Activated naive CD8-positive, alpha-beta T cell treated with anti-CD3 and anti-CD28 coated beads, Interleukin-2, amount 10 ng/mL, durations not matched to agents 7 days and 5 days (primary cell): ENCODE results near the gene B4GALNT4. TPM values are rescaled to one million over a fixed set of nuclear protein-coding genes. Genes with fewer than 3 reads are reported as not detected.
"Not testable (repeated sequence)": the region's sequence is repeated elsewhere in the genome, so short reads cannot be mapped to it uniquely, and the experiment has no call there.

Source experiments
- ATAC-seq: fragments of 150-1000 bp; cut with Tn5 transposase; one replicate; pipeline ENCODE4 v1.10.0; 2021; ENCODE audit warnings: low read depth, moderate library complexity
- POLR2A ChIA-PET: fragments of 350-600 bp; sonication (Branson Sonifier 250); formaldehyde crosslinking; loops from one replicate; lab custom pipeline; 2021; ENCODE audit warnings: antibody characterized with exemption; lab: Charles Lee
- DNase-seq: peaks from one replicate; pipeline ENCODE4 v3.0.0; 2021
- H3K27ac Mint-ChIP-seq: one replicate; pipeline ENCODE4 v1.8.0; 2022; ENCODE audit warnings: mild to moderate bottlenecking, mixed read lengths
- H3K27me3 Mint-ChIP-seq: one replicate; pipeline ENCODE4 v1.8.0; 2022; ENCODE audit warnings: mild to moderate bottlenecking, moderate library complexity, mixed read lengths
- H3K36me3 Mint-ChIP-seq: one replicate; pipeline ENCODE4 v1.8.0; 2021; ENCODE audit warnings: mild to moderate bottlenecking, mixed read lengths
- H3K4me1 Mint-ChIP-seq: one replicate; pipeline ENCODE4 v1.8.0; 2021; ENCODE audit warnings: mixed read lengths
- H3K4me3 Mint-ChIP-seq: one replicate; pipeline ENCODE4 v1.8.0; 2022; ENCODE audit warnings: mild to moderate bottlenecking, moderate library complexity, mixed read lengths
- H3K9me3 Mint-ChIP-seq: one replicate; pipeline ENCODE4 v1.8.0; 2021; ENCODE audit warnings: mixed read lengths
- total RNA-seq, 2 experiments: library from RNA; stranded (reverse); gene quantifications; one replicate each; pipeline ENCODE4 v1.2.3, GENCODE V29; 2021

Gene B4GALNT4
- total RNA-seq, 2 experiments from 2014 or later, result 1.1 TPM

DNA sequence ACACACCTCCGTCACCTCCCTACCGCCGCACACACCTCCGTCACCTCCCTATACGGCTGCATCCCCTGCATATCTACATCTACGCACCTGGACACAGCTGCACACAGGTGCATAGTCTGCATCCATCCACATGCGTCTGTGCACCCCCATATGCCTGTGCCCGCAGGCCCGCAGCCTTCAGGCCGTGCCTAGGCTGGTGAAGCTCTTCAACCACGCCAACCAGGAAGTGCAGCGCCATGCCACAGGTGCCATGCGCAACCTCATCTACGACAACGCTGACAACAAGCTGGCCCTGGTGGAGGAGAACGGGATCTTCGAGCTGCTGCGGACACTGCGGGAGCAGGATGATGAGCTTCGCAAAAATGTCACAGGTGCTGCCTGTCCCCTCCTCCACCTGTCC is 29.5 kb downstream of the B4GALNT4 start:
- POLR2A ChIA-PET, result interaction anchor here (0.5 kb wide), 1 partner anchor 87 kb away, joined by 4 read pairs; no protein-coding TSS in a partner anchor
- H3K27ac Mint-ChIP-seq, result no peak overlapping the region
- H3K27me3 Mint-ChIP-seq, result no peaks in the 10 kb centered on the region
- no peak overlapping the region for H3K4me3 Mint-ChIP-seq
- ATAC-seq (no peak), DNase-seq (no peak)
- peaks cover 3% of the 10 kb centered on the region for H3K9me3 Mint-ChIP-seq
- no peaks in the 10 kb centered on the region for H3K4me1 Mint-ChIP-seq
- H3K36me3 Mint-ChIP-seq, result no peaks in the 10 kb centered on the region

DNA sequence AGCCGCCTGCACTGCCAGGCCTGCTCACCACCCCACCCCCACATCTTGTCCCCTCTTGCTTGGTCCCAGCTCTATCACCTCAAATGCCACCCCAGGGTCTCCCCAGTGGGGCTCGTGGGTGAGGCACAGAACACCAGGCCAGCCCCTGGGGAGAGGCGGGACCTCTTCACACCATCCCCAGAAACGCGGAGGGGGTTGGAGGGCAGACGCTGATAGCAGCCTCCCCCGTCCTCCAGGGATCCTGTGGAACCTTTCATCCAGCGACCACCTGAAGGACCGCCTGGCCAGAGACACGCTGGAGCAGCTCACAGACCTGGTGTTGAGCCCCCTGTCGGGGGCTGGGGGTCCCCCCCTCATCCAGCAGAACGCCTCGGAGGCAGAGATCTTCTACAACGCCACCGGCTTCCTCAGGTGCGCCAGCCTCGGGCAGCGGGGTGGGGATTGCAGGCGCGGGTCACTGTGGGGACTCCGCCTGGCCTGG is 30.5 kb downstream of the B4GALNT4 start:
- POLR2A ChIA-PET, result no interaction called here
- H3K27ac Mint-ChIP-seq, result no peak overlapping the region
- no peaks in the 10 kb centered on the region for H3K4me1 Mint-ChIP-seq
- DNase-seq (no peak), ATAC-seq (no peak)
- H3K4me3 Mint-ChIP-seq, result no peak overlapping the region
- H3K9me3 Mint-ChIP-seq, result peaks cover 3% of the 10 kb centered on the region
- H3K27me3 Mint-ChIP-seq, result no peaks in the 10 kb centered on the region
- H3K36me3 Mint-ChIP-seq, result no peaks in the 10 kb centered on the region

DNA sequence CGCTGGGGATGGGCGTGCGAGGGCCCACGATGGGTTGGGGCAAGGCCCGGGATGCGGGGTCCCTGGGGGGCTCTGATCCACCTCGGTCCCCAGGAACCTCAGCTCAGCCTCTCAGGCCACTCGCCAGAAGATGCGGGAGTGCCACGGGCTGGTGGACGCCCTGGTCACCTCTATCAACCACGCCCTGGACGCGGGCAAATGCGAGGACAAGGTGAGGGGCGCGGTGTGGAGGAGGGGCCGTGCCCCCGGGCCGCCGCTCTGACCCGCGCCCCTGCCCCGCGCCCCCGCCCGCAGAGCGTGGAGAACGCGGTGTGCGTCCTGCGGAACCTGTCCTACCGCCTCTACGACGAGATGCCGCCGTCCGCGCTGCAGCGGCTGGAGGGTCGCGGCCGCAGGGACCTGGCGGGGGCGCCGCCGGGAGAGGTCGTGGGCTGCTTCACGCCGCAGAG is 31.0 kb downstream of the B4GALNT4 start:
- Mint-ChIP-seq H3K27ac (no peak overlapping the region), H3K36me3 (peaks cover 1% of the 10 kb centered on the region), H3K9me3 (peaks cover 3% of the 10 kb centered on the region), H3K27me3 (no peaks in the 10 kb centered on the region), H3K4me1 (peaks cover under 1% of the 10 kb centered on the region), H3K4me3 (no peak overlapping the region)
- DNase-seq (no peak), ATAC-seq (no peak)
- POLR2A ChIA-PET, result no interaction called here

DNA sequence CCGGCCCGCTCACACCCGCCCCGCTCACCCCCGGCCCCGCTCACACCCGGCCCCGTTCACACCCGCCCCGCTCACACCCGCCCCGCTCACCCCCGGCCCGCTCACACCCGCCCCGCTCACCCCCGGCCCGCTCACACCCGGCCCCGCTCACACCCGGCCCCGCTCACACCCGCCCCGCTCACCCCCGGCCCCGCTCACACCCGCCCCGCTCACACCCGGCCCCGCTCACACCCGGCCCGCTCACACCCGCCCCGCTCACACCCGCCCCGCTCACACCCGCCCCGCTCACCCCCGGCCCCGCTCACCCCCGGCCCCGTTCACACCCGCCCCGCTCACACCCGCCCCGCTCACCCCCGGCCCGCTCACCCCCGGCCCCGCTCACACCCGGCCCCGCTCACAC is 31.9 kb downstream of the B4GALNT4 start:
- H3K27ac Mint-ChIP-seq, ATAC-seq, H3K36me3 Mint-ChIP-seq, H3K27me3 Mint-ChIP-seq, H3K4me3 Mint-ChIP-seq, H3K9me3 Mint-ChIP-seq, H3K4me1 Mint-ChIP-seq, POLR2A ChIA-PET, DNase-seq: not testable (repeated sequence)

DNA sequence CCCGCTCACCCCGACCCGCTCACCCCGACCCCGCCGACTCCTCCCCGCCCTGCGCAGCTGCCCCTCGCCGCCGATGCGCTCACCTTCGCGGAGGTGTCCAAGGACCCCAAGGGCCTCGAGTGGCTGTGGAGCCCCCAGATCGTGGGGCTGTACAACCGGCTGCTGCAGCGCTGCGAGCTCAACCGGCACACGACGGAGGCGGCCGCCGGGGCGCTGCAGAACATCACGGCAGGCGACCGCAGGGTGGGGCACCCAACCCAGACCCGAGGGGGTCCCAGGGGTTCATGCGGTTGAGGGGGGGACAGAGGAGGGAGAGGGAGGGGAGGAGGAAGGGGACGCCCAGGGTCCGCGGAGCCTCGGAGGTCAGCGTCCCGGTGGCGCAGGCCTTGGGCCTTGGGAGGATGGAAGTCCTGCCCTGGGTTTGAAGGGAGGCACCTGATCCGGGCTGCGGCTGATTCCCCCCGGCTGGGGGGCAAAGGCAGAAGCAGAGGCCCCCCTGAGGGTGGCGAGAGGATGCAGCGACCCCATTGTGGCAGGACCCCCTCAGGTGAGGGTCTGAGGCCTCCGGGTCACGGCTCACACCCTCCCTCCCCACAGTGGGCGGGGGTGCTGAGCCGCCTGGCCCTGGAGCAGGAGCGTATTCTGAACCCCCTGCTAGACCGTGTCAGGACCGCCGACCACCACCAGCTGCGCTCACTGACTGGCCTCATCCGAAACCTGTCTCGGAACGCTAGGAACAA is 33.9 kb downstream of the B4GALNT4 start:
- Mint-ChIP-seq H3K9me3 (peaks cover 3% of the 10 kb centered on the region), H3K27ac (no peak overlapping the region), H3K27me3 (no peaks in the 10 kb centered on the region), H3K4me1 (peaks cover 5% of the 10 kb centered on the region), H3K36me3 (peaks cover 2% of the 10 kb centered on the region), H3K4me3 (no peak overlapping the region)
- ATAC-seq, result no peak
- POLR2A ChIA-PET, result no interaction called here
- no peak for DNase-seq

DNA sequence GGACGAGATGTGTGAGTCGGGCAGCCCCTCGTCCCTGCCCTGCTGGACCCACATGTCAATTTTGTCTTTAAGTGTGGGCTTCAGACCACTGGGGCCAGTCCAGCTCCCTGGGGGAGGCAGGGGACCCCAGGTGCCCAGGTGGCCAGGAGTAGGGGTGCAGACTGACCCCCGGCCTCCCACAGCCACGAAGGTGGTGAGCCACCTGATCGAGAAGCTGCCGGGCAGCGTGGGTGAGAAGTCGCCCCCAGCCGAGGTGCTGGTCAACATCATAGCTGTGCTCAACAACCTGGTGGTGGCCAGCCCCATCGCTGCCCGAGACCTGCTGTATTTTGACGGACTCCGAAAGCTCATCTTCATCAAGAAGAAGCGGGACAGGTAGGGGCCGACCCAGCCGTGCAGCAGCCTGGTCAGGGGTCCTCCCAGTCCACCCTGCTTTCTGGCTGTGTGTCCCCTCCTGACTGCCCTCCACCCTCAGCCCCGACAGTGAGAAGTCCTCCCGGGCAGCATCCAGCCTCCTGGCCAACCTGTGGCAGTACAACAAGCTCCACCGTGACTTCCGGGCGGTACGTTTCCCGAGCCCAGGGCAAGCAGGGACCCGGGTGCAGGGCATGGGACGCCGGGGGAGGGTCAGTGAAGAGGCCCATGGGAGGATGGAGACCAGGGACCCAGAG is 34.6 kb downstream of the B4GALNT4 start:
- no peak overlapping the region for H3K4me3 Mint-ChIP-seq
- peaks cover 5% of the 10 kb centered on the region for H3K4me1 Mint-ChIP-seq
- POLR2A ChIA-PET, result interaction anchor here (3.7 kb wide), 1 partner anchor 45 kb away, joined by 51 read pairs; the partner anchor contains the start of gene PTDSS2
- DNase-seq, result peak; percentile 33
- no peak for ATAC-seq
- H3K9me3 Mint-ChIP-seq, result peaks cover 3% of the 10 kb centered on the region
- no peak overlapping the region for H3K27ac Mint-ChIP-seq
- peaks cover 2% of the 10 kb centered on the region for H3K36me3 Mint-ChIP-seq
- no peaks in the 10 kb centered on the region for H3K27me3 Mint-ChIP-seq

DNA sequence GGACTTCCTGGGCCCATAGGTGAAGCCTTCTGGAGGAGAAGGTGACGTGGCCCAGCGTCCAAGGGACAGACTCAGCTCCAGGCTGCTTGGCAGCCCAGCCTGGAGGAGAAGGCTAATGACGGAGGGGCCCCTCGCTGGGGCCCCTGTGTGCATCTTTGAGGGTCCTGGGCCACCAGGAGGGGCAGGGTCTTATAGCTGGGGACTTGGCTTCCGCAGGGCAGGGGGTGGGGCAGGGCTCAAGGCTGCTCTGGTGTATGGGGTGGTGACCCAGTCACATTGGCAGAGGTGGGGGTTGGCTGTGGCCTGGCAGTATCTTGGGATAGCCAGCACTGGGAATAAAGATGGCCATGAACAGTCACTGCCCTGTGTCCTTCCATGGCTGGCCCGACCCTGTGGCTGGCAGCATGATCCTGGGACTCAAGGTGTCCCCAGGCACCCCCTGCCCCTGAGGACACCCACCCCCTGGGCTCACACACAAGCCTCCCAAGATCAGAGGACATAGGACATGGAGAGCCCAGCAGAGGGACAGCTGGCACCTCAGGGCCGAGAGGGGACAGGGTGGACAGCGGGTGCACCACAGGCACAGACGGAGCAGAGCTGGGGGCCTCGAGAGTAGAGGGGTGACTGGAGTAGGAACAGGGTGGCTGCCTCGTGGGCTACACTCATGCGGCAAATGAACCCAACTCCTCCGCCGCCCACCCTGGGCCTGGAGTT is 35.4 kb downstream of the B4GALNT4 start:
- Mint-ChIP-seq H3K4me1 (peaks cover 5% of the 10 kb centered on the region), H3K9me3 (peaks cover 1% of the 10 kb centered on the region), H3K27ac (no peak overlapping the region), H3K36me3 (peaks cover 2% of the 10 kb centered on the region), H3K27me3 (no peaks in the 10 kb centered on the region), H3K4me3 (no peak overlapping the region)
- POLR2A ChIA-PET, result interaction anchor here (0.8 to 3.7 kb wide), 4 partner anchors 8 to 44 kb away, joined by 3 to 51 read pairs (median 29); partner anchors contain the start of genes PTDSS2 and SIGIRR
- DNase-seq (no peak), ATAC-seq (no peak)

DNA sequence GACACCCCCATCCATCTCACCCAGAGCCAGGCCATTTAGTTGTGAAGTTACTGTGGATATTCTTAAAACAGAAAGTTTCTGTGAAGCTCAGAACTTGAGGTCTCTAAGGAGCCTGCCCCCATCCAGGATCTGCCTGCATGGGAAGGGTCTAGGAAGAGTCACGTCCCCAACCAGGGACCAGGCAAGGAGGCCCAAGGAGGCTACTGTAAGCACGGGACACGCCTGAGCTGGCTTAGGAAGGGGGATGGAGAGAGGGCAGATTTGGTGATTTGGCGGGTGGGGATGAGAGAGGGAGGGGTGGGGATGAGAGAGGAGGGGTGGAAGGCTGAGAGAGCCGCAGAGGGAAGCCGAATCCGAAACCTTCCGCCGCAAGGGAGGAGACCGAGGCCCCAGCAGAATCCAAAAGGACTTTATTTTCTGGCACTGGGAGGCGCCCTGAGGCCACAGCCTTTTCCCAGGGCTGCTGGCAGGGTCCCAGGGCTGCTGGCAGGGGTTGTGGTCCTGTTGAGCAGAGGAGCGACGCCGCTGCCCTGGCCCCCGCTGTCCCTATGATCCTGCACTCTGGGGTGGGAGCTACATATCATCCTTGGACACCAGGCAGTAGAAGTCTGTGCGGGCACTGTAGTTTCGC is 36.1 kb downstream of the B4GALNT4 start:
- Mint-ChIP-seq H3K9me3 (no peaks in the 10 kb centered on the region), H3K4me3 (peak overlapping the region; percentile 66), H3K4me1 (peaks cover 5% of the 10 kb centered on the region), H3K27ac (peak overlapping the region; percentile 69), H3K27me3 (no peaks in the 10 kb centered on the region), H3K36me3 (peaks cover 2% of the 10 kb centered on the region)
- DNase-seq (peak; percentile 33), ATAC-seq (no peak)
- POLR2A ChIA-PET, result interaction anchor here (0.8 to 3.7 kb wide), 6 partner anchors 9 to 100 kb away, joined by 3 to 51 read pairs (median 7); partner anchors contain the start of genes PTDSS2 and SIGIRR

DNA sequence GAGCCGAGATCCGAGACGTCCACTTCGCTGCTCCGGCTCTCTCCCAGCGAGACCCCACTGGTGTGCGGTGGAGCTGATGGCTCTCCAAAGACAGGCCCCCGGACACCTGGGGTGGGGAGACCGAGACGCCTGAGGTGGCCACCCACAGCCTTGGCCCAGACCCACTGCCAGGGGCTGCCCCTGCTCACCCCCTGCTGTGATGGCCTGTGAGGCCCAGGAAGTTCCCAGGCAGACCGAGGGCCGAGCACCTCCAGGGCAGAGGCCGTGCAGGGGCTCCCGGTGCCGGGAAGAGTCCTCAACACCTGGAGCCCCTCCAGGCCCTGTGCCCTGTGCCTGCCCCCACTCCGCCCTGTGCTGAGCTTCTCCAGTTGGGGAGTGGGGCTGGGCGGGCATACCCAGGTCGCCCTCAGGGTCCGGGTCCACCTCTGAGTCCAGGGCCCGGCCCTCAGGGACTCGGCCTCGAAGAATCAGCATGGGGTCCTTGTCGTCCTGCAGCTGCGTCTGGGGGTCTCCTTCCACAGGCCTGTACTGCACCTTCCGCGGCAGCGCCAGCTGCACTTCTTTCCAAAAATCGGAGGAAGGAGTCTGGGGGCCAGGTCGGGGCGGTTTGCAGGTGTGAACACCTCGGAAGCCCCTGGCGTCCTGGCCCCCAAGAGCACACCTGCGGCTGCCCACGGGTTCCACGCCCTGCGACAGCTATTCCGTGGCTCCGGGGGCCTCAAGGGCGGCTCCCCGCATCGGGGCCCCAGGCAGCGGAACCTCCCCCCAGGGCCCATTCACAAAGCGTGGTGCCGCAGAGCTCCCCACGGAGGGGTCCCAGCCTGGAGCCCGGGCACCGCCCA is 36.9 kb downstream of the B4GALNT4 start:
- DNase-seq, result peak; percentile 41
- Mint-ChIP-seq H3K9me3 (no peaks in the 10 kb centered on the region), H3K27me3 (no peaks in the 10 kb centered on the region), H3K4me3 (peak overlapping the region; percentile 25), H3K36me3 (peaks cover 2% of the 10 kb centered on the region), H3K4me1 (peaks cover 5% of the 10 kb centered on the region), H3K27ac (peak overlapping the region; percentile 69)
- no peak for ATAC-seq
- POLR2A ChIA-PET, result interaction anchor here (0.9 to 3.7 kb wide), 10 partner anchors 9 to 199 kb away, joined by 3 to 51 read pairs (median 5); partner anchors contain the start of genes BET1L, LRRC56, PTDSS2 and RIC8A

DNA sequence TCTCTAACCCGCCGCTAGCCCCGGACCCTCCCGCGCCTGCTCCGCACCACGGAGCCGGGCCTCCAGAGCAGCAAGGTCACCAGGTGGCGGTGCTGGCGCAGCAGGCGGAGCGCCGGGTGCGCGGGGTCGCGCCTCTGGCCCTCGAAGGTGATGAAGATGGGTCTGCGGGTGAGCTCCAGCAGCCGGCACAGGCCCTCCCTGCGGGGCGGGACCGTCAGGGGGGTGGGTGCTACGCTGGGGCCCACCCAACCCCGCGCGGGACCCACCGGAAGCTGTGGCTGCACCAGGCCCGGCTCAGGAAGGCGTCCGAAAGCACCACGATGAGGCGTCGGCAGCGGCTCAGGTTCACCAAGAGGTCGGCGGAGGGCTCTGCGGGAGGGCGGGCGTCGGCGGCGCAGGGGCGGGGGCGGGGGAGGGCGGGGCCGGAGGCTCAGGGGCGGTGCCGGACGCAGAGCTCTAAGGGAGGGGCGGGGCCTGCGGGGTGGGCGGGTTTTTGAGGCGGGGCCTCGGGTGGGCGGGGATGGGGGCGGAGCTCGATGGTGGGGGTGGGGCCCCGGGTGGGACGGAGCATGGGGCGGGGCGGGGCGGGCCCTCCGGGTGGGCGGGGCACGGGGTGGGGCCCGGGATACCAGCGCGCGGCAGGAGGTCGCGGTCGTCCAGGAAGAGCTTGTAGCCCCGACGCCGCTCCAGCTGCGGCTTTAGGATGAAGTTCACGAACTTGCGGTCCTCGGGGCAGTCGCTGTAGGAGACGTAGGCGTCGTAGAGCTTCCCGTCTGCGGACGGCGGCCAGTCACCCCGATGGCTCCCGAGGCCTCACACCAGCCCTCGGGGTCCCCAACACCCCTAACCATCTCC is 37.7 kb downstream of the B4GALNT4 start:
- ATAC-seq, result peak; percentile 93
- DNase-seq, result peak; percentile 95
- POLR2A ChIA-PET, result interaction anchor here (0.6 to 3.7 kb wide), 15 partner anchors 9 to 200 kb away, joined by 3 to 51 read pairs (median 4); partner anchors contain the start of genes ANO9, BET1L, LRRC56 and PTDSS2
- peak overlapping the region; percentile 61 for H3K27ac Mint-ChIP-seq
- H3K9me3 Mint-ChIP-seq, result no peaks in the 10 kb centered on the region
- peaks cover 5% of the 10 kb centered on the region for H3K4me1 Mint-ChIP-seq
- no peaks in the 10 kb centered on the region for H3K27me3 Mint-ChIP-seq
- peaks cover 2% of the 10 kb centered on the region for H3K36me3 Mint-ChIP-seq
- peak overlapping the region; percentile 25 for H3K4me3 Mint-ChIP-seq

DNA sequence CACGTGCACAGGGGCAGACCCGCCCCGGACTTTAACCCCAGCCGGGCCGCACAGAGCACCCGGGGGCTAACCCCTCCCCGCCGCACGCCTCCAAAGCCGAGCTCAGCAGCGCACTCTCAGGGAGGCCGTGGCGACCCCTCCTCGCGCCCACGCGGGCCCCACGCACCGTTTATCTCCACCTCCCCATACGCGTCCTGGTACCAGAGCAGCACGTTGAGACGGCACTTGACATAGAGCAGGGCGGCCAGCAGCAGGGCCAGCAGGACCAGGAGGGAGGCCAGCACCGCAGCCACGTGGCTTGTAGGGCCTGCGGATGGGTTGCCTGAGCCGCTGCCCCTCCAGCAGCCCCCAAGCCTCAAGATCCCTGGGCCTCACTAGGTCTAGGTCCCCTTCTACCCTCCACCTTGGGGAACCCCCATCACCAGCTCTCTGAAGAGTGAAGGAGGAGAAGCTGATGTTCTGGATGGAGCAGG is 38.4 kb downstream of the B4GALNT4 start:
- Mint-ChIP-seq H3K27me3 (no peaks in the 10 kb centered on the region), H3K36me3 (peaks cover 2% of the 10 kb centered on the region), H3K4me1 (peaks cover 5% of the 10 kb centered on the region), H3K9me3 (no peaks in the 10 kb centered on the region), H3K4me3 (no peak overlapping the region), H3K27ac (peak overlapping the region; percentile 42)
- ATAC-seq (no peak), DNase-seq (no peak)
- POLR2A ChIA-PET, result interaction anchor here (0.9 to 3.7 kb wide), 10 partner anchors 8 to 200 kb away, joined by 3 to 51 read pairs (median 6); partner anchors contain the start of genes ANO9, BET1L, PTDSS2 and RIC8A
